HG03571 (cell line): ENCODE data around the gene ACAA2.

Experiments
- ATAC-seq: cut with Tn5 transposase; IDR thresholded peaks from one replicate; pipeline ENCODE4 v1.9.1; 2021; ENCODE audit not compliant: unreplicated experiment

The ACAA2 gene

GRCh38 chr18:49768051-49768391 lies 45.3 kb downstream of the ACAA2 start:
- ATAC-seq = no peak

DNA sequence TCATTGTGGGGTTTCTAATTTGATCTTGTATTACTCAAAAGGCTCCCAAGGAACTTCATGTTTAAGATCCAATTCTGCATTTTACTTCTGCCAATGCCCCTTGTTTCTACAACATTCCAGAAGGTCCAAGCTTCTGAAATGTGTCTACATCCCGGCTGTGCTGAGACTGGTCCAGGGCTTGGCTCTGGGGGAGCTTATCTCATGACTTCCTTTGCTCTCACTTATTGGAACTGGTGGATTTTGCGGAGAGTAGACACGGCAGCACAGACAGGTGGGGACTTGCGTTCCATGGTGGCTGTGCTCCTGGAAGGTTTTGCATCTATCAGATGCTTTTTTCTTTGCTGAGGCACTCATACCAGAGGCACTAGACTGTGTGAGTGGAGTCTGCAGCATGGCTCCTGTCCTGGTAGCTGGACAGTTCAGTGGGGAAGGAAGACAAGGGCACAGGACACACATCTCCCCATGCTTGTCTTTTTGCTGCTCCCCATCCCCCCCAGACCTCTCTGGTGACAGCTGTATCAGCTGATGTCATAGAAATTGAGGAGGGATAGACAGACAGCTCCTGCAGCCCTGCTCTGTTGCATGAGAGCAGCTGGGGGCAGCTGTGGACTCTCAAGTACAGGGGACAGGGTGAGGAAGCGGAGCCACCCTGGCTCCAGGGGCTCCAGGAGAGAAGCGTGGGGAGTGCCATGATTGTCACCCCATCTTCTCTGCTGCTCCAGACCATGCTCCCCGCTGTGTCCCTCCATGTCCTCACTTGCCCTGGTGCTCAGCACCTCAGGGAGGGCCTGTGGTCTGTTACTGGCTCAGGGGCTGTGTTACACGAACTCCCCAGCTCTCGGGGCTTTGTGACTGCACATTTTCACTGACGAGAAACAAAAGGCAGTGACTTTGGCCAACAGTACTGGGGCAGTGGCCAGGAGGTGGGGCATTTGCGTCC lies 46.0 kb downstream of the ACAA2 start:
- no peak for ATAC-seq

- no peak for ATAC-seq
Observed at GRCh38 chr18:49766646-49767045, 46.7 kb downstream of the ACAA2 start.

DNA sequence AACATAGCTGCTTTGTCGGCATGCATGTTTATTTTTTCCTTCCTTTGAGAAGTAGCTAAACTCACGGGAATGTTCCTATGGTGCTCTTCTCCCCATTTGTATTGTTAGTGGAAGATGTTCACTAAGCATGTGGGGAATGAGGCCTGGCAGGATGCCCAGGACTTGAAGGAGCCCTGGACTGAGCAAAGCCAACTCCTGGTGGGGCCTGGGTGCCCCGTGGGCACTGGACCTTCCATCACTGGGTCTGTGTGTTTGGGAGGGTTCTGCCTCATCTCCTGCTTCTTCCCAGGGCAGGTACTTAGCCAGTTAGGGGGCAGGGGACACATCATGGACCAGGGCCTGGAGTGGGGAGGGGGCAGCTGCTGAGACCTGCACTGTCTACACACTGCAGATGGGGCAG lies 49.3 kb downstream of the ACAA2 start:
- ATAC-seq = no peak

GRCh38 chr18:49763590-49763989 lies 49.7 kb downstream of the ACAA2 start:
- ATAC-seq = no peak

DNA sequence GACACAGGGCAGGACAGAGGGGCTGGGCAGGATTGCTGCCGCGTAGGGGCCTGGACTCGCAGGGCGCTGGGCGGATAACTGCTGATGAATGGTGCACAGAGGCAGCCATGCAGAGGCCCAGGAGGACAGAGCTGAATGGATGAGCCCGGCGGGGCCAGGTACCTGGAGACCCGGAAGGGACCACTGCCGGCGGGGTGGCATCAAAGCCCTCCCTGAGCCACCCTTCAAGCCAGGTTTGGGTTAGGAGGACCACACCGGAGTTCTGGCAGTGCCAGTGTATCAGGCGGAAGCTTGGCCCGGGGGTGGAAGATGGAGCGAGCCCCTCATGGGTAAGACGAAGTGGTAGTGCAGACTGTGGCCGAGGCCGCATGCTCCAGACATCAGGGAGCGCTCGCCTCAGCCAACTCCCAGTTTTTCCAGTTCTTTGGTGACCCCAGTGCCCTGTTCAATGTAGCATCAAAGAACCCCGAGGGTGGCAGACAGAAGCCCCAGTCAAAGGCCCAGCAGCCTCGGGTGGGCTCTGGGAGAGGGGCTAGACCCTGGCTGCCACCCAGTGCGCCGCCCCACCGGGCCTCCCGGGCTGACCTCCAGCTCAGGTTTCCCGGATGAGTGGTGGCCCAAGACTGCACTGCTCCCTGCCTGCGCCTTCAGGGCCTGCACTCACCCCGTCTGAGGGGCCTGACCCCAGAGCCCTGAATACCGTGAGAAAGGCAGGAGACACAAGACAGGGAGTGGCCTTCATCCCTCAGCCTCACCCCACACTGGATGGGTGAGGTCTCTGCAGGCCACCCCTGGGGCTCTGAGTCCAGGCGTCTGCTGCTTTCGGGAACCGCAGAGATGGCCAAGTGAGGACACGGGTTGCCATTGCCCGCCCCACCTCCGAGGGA lies 50.9 kb downstream of the ACAA2 start:
- no peak for ATAC-seq

DNA sequence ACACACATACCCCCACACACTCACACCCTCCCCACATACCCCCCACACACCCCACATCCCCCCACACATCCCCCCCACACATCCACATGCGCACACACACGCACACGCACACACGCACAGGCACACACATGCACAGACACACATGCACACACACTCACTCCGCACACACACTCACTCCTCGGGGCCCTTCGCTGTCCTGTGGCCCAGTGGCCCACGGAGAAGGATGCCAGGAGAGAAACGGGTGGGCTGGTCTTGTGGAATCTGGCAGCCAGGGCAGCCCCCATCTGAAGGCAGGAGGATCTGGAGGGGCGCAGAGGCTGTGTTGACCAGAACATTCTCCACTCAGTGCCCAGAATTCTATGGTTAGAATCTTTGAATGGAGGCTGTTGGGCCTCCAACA lies 51.6 kb downstream of the ACAA2 start:
- no peak for ATAC-seq

GRCh38 chr18:49758263-49758610 lies 55.1 kb downstream of the ACAA2 start:
- no peak for ATAC-seq

GRCh38 chr18:49757513-49758262 lies 55.6 kb downstream of the ACAA2 start:
- no peak for ATAC-seq

DNA sequence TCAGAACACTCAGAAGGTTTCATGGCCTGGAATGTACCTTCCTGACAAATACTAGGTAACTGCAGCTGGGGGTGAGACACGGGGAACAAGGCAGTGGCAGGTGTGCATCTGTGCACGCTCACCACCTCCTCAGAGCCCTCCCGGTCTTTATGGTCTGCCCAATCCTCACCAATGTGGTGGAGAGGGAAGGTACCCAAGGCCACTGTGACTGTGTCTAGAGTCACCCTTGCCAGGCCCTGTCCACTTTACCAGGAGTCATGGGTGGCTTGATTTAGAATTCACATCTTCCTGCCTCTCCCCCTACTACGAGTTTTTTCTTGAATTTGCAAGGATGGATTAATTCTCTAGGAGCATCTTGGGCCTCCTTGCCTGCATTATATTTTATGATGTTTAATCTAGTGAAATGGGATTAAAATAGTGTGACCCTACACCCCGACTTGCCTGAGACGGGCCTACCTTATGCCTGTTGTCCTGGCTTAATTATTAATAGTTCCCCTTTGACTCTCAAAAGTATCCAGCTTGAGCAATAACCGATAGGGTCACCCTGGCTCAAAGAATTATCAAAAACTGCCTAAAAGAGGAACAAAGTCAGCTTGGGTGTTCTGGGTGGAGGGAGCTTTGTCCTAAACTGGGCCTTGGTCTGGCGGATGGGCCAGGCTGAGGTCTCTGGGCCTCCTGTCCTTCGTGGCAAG lies 56.5 kb downstream of the ACAA2 start:
- no peak for ATAC-seq

DNA sequence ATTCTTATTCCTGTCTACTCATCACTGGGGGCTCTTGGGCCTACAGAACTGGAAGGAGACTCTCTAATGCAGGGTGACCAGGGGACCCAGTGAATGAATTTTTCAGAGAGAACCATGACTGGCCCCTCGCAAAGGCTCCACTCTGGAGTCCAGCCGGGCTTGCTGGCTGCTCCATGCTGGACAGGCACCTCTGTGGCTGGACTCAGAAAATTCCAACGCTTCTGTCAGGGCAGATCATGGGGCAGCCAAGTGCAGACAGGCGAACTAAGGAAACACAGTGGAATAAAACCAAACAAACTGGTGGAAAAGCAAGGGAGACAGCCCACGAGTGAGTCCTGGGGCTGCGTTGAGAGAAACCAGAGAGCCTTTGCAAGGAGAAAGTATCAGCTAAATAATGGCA lies 57.2 kb downstream of the ACAA2 start:
- ATAC-seq = no peak

- no peak for ATAC-seq
Observed at GRCh38 chr18:49755489-49755888, 57.8 kb downstream of the ACAA2 start.

- ATAC-seq = no peak
Observed at GRCh38 chr18:49754866-49755265, 58.5 kb downstream of the ACAA2 start.

GRCh38 chr18:49753643-49754042 lies 59.7 kb downstream of the ACAA2 start:
- no peak for ATAC-seq

GRCh38 chr18:49752095-49752457 lies 61.3 kb downstream of the ACAA2 start:
- no peak for ATAC-seq

DNA sequence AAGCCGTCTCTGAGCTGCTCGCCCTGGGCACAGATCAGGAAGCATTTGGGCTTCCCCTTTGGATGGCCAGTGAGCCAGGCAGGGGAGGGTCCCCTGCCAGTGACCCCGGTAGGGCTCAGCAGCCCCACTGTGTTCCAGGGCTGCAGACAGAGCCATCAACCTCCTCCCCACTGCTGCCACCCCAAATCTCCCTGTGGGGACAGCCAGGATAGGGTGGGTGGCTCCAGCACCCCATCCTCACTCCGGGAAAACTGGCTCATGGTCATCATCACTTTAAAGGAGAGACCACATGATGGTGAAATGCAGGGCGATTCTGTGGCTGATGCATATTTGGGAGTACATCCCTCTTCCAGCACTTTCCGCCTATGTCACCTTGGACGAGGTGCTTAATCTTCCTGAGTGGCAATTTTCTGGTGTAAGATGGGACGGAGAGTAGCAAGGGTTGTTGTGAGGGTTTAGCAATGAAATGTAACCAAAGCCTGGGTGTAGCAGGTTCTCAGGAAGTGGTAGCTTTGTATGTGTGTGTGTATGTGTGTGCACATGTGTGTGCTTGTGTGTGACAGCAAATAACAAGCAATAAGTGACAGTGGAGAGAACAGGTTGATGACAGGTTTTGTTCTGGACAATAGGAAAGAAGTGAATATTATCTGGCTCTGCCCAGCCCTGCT lies 61.8 kb downstream of the ACAA2 start:
- no peak for ATAC-seq

DNA sequence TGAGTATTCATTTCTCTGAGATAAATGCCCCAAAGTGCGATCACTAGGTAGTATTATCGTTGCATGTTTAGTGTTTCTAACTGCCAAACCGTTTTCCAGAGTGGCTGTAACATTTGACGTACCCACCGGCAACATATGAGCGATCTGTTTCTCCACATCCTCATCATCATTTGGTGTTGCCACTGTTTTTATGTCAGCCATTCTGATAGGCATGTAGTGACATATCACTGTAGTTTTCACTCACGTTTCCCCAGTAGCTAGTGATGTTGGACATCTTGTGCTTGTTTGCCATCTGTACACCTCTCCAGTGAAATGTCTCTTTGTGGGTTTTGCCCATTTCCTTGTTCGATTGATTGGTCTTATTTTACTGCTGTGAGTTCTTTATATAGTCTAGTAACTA lies 63.8 kb downstream of the ACAA2 start:
- ATAC-seq = no peak

DNA sequence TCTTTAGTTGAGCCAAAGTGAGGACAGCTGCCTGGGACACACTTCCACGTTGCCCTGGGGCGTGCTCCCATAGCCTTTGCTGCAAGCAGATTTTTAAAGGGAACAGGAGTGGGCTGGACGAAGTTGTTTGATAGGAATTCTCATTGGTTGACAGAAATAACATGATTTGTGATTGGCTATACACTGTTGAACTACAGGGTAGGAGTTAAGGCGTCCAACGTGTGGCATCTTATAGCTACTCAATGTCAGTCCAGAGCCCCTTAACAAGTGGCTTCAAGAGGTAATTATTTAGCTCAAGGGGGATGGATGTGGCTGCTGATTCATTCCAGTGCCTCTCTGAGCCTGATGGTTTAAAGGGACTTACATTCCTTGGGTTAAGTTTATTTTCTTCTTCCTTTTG lies 65.5 kb downstream of the ACAA2 start:
- ATAC-seq = no peak

DNA sequence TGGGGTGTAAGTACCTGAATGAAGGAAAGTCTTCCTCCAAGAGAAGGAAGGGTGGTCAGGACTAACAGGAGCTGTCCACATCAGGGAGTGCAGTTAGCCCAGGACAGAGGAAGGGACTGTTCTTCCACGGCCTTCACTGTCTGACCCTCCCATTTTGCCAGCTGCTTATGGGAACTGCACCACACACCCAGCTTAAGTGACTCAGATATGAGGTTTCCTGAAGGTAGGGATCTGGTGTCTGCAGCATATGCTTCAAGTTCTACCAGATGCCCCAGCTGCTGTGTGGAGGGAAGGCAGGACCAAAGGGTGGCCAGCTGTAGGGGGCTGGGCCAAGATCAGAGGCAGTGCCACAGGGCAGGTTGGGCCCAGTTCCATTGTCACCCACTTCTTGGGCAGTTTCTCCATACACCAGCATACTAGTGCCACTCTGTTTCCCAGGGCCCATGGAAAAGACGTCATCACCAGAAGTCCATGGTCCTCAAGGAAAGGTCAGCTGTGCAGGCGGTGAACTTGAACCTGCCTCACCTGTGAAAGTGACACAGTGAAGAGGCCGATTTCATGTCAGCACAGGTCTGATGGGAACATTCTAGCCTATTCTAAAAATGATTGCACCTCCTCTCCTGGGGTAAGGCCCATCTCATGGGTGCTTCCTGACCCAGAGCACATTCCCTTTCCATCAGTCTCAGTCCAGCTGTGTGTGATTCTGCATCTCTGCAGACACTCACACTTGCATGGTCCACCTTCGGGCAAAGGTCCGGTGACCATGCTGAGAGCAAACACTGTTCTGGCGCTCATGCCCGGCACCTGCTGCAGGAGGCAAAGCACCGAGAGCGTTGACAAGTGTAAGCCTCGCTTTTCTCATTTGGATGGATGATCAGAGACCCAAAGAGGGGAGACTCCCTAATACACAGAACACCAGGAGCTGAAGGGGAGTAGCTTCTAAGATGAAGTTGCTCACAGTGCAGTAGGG lies 68.0 kb downstream of the ACAA2 start:
- no peak for ATAC-seq
